Endodermal cell (in vitro differentiated cells): ENCODE results near the gene CCDC8. TPM values are rescaled to one million over a fixed set of nuclear protein-coding genes. Genes with fewer than 3 reads are reported as not detected.
"Not testable (repeated sequence)": the region's sequence is repeated elsewhere in the genome, so short reads cannot be mapped to it uniquely, and the experiment has no call there.

Experiments
- DNase-seq: peaks from one replicate; pipeline ENCODE4 v3.0.0-alpha.2; 2017
- H3K27ac ChIP-seq: 2 replicates; pipeline ENCODE4 v1.5.1; 2013; ENCODE audit warnings: mild to moderate bottlenecking, low read depth, low read length, moderate library complexity
- H3K27me3 ChIP-seq: 2 replicates; pipeline ENCODE4 v1.6.1; 2013; ENCODE audit warnings: mild to moderate bottlenecking, low read length, moderate library complexity; ENCODE audit not compliant: insufficient read depth, control insufficient read depth, poor library complexity, severe bottlenecking
- H3K36me3 ChIP-seq: 2 replicates; pipeline ENCODE4 v1.7.0; 2013; ENCODE audit warnings: mild to moderate bottlenecking, low read length, moderate library complexity; ENCODE audit not compliant: control insufficient read depth, insufficient read depth
- H3K4me1 ChIP-seq: one replicate; pipeline ENCODE4 v1.7.0; 2013; ENCODE audit warnings: low read length; ENCODE audit not compliant: control insufficient read depth, insufficient read depth
- H3K4me3 ChIP-seq: 2 replicates; pipeline ENCODE4 v1.5.1; 2013; ENCODE audit warnings: mild to moderate bottlenecking, low read length, moderate library complexity
- H3K9ac ChIP-seq: 2 replicates; pipeline ENCODE4 v1.6.1; 2013; ENCODE audit warnings: mild to moderate bottlenecking, low read length, moderate library complexity; ENCODE audit not compliant: poor library complexity, severe bottlenecking; ENCODE audit errors: extremely low read depth
- H3K9me3 ChIP-seq: 2 replicates; pipeline ENCODE4 v1.6.1; 2013; ENCODE audit warnings: mild to moderate bottlenecking, low read length, moderate library complexity; ENCODE audit not compliant: control insufficient read depth
- H3K27ac Mint-ChIP-seq: 2 replicates; pipeline ENCODE4 v1.8.0; 2020; ENCODE audit warnings: mixed read lengths
- H3K27me3 Mint-ChIP-seq: 2 replicates; pipeline ENCODE4 v1.8.0; 2021; ENCODE audit warnings: mild to moderate bottlenecking, mixed read lengths; ENCODE audit not compliant: insufficient read depth
- H3K36me3 Mint-ChIP-seq: 2 replicates; pipeline ENCODE4 v1.8.0; 2020; ENCODE audit warnings: low read depth, mixed read lengths
- H3K4me1 Mint-ChIP-seq: 2 replicates; pipeline ENCODE4 v1.8.0; 2020; ENCODE audit warnings: mixed read lengths
- H3K4me3 Mint-ChIP-seq: 2 replicates; pipeline ENCODE4 v1.8.0; 2020; ENCODE audit warnings: mild to moderate bottlenecking, moderate library complexity, mixed read lengths
- H3K9me3 Mint-ChIP-seq: 2 replicates; pipeline ENCODE4 v1.8.0; 2020; ENCODE audit warnings: mild to moderate bottlenecking, mixed read lengths
- WGBS, 2 experiments: methylation state at CpG; one replicate each; pipeline versions ENCODE4 v1.1.5 to v1.1.7; 2013; ENCODE audit warnings: missing lambda C conversion rate in 2 of 2, mixed read lengths in 1 of 2; ENCODE audit not compliant: insufficient coverage in 1 of 2, insufficient read length in 1 of 2; 5-methylcytosine and 5-hydroxymethylcytosine counted together
- total RNA-seq, 2 donors: library from RNA; stranded (reverse); fragmentation: NEBNext Ultra II Directional in 1 of 2; extraction: Animal tissue kit (Norgen Biotek cat#: 25700) in 1 of 2; gene quantifications; 2 replicates in 1 of 2; 3 replicates in 1 of 2; pipeline ENCODE4 v1.2.1, GENCODE V29; 2021
- TF ChIP-seq, protein P1 (sequence below): fragments of 200-600 bp; sonication (generic); conservative IDR thresholded peaks from 2 replicates; pipeline ENCODE4 v1.5.0; 2021; ENCODE audit warnings: antibody characterized with exemption, mild to moderate bottlenecking

CCDC8 gene
- total RNA-seq, 2 donors from 2014 or later = 27.5 to 30.5 TPM

DNA sequence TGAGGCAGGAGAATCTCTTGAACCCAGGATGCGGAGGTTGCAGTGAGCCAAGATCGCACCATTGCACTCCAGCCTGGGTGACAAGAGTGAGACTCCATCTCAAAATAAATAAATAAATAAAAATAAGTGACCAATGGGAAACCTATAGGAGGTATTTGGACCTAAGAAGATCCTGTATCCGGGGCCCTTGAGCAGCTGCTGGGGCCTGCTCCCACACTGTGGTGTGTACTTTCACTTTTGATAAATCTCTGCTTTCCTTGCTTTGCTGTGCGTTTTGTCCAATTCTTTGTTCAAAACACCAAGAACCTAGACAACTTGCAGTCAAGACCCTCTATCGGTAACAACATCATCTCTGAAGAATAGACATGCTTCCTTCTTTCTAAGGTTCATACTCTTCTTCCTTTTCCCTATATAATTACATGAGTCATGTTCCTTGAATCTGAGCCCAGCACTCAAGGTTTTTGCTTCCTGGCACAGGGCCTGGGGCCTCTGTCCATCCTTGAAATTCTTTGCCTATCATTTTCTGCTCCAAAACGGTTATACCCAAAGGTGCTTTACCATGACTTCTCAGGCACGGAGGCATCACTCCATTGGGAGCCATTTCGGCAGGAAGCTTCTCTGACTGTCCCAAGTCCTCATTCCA, 29.6 kb upstream of the CCDC8 start:
- no peaks in the 10 kb centered on the region for H3K27me3 ChIP-seq
- no peaks in the 10 kb centered on the region for H3K4me1 Mint-ChIP-seq
- no peaks in the 10 kb centered on the region for H3K9me3 ChIP-seq
- H3K27ac Mint-ChIP-seq = no peak overlapping the region
- 93 to 95% methylated on average over 5 to 8 of the region's 8 CpGs for WGBS, 2 experiments
- TF ChIP-seq, protein P1, sequence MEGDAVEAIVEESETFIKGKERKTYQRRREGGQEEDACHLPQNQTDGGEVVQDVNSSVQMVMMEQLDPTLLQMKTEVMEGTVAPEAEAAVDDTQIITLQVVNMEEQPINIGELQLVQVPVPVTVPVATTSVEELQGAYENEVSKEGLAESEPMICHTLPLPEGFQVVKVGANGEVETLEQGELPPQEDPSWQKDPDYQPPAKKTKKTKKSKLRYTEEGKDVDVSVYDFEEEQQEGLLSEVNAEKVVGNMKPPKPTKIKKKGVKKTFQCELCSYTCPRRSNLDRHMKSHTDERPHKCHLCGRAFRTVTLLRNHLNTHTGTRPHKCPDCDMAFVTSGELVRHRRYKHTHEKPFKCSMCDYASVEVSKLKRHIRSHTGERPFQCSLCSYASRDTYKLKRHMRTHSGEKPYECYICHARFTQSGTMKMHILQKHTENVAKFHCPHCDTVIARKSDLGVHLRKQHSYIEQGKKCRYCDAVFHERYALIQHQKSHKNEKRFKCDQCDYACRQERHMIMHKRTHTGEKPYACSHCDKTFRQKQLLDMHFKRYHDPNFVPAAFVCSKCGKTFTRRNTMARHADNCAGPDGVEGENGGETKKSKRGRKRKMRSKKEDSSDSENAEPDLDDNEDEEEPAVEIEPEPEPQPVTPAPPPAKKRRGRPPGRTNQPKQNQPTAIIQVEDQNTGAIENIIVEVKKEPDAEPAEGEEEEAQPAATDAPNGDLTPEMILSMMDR = no peak
- no peak for DNase-seq
- H3K4me3 Mint-ChIP-seq = no peak overlapping the region
- H3K36me3 Mint-ChIP-seq = no peaks in the 10 kb centered on the region
- no peaks in the 10 kb centered on the region for H3K4me1 ChIP-seq
- peaks cover 2% of the 10 kb centered on the region for H3K27me3 Mint-ChIP-seq
- H3K4me3 ChIP-seq = no peak overlapping the region
- no peaks in the 10 kb centered on the region for H3K9me3 Mint-ChIP-seq
- no peak overlapping the region for H3K9ac ChIP-seq
- no peak overlapping the region for H3K27ac ChIP-seq
- no peaks in the 10 kb centered on the region for H3K36me3 ChIP-seq

DNA sequence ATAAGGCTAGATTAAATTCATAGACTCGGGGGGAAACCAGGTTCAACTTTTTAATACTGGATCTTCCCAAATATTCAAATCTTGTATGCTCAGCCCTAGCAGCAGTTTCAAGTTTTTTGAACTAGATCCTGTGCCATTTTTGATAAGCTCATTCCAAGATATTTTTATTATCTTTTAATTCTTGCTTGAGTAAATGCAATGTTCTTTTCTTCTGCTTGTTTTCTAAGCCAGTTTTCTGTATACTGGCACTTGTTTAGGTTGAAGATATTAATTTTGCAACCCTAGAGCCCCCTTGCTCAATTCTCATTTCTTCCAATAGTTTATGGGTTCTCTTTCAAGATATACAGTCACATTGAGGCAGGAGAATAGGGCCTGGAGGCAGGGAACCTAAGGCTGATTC, 28.5 kb upstream of the CCDC8 start:
- Histone ChIP-seq H3K36me3 (no peaks in the 10 kb centered on the region), H3K9ac (no peak overlapping the region), H3K27me3 (no peaks in the 10 kb centered on the region), H3K4me3 (no peak overlapping the region), H3K27ac (no peak overlapping the region), H3K9me3 (no peaks in the 10 kb centered on the region), H3K4me1 (no peaks in the 10 kb centered on the region)
- H3K27ac Mint-ChIP-seq = no peak overlapping the region
- H3K4me3 Mint-ChIP-seq = no peak overlapping the region
- peaks cover 2% of the 10 kb centered on the region for H3K27me3 Mint-ChIP-seq
- TF ChIP-seq, protein P1 = no peak
- 55 to 71% methylated on average over 1 of the region's 1 CpG for whole genome bisulfite sequencing, 2 experiments
- no peaks in the 10 kb centered on the region for H3K9me3 Mint-ChIP-seq
- DNase-seq = no peak
- no peaks in the 10 kb centered on the region for H3K36me3 Mint-ChIP-seq
- no peaks in the 10 kb centered on the region for H3K4me1 Mint-ChIP-seq

GRCh38 chr19:46435689-46436088, 22.3 kb upstream of the CCDC8 start:
- not testable (repeated sequence) for H3K27ac Mint-ChIP-seq, H3K36me3 ChIP-seq, H3K27ac ChIP-seq, H3K4me1 Mint-ChIP-seq, DNase-seq, H3K4me1 ChIP-seq, H3K9me3 Mint-ChIP-seq, H3K9me3 ChIP-seq, H3K4me3 Mint-ChIP-seq, H3K9ac ChIP-seq, H3K4me3 ChIP-seq, H3K27me3 ChIP-seq, H3K36me3 Mint-ChIP-seq
- 95 to 100% methylated on average over 2 to 4 of the region's 4 CpGs for WGBS, 2 experiments
- H3K27me3 Mint-ChIP-seq = peaks cover 14% of the 10 kb centered on the region

GRCh38 chr19:46435009-46435408, 21.6 kb upstream of the CCDC8 start:
- no peak overlapping the region for H3K4me3 Mint-ChIP-seq
- Histone ChIP-seq H3K36me3 (no peaks in the 10 kb centered on the region), H3K4me1 (no peaks in the 10 kb centered on the region), H3K9ac (no peak overlapping the region), H3K27ac (no peak overlapping the region), H3K9me3 (no peaks in the 10 kb centered on the region), H3K27me3 (no peaks in the 10 kb centered on the region), H3K4me3 (no peak overlapping the region)
- TF ChIP-seq, protein P1 = no peak
- H3K36me3 Mint-ChIP-seq = no peaks in the 10 kb centered on the region
- H3K4me1 Mint-ChIP-seq = no peaks in the 10 kb centered on the region
- H3K27me3 Mint-ChIP-seq = peaks cover 19% of the 10 kb centered on the region
- H3K9me3 Mint-ChIP-seq = no peaks in the 10 kb centered on the region
- H3K27ac Mint-ChIP-seq = no peak overlapping the region
- no peak for DNase-seq
- 84 to 85% methylated on average over 6 of the region's 6 CpGs for WGBS, 2 experiments

- not testable (repeated sequence) for H3K27ac ChIP-seq, H3K4me1 ChIP-seq
- 74 to 76% methylated on average over 7 of the region's 7 CpGs for WGBS, 2 experiments
Measured at GRCh38 chr19:46433470-46433869, 20.1 kb upstream of the CCDC8 start.

More at GRCh38 chr19:46433470-46433869, 20.1 kb upstream of the CCDC8 start:
- not testable (repeated sequence) for H3K9ac ChIP-seq, H3K36me3 ChIP-seq, H3K27ac Mint-ChIP-seq, H3K4me3 ChIP-seq, H3K9me3 ChIP-seq, H3K4me3 Mint-ChIP-seq, DNase-seq, H3K9me3 Mint-ChIP-seq, H3K27me3 ChIP-seq, H3K4me1 Mint-ChIP-seq, H3K36me3 Mint-ChIP-seq
- peaks cover 33% of the 10 kb centered on the region for H3K27me3 Mint-ChIP-seq
